Astrocyte (in vitro differentiated cells and primary cell): Measurements from ENCODE around the gene NUMA1. TPM values are rescaled to one million over a fixed set of nuclear protein-coding genes. Genes with fewer than 3 reads are reported as not detected.

Experiments used
- DNase-seq: peaks from one replicate; pipeline ENCODE4 v3.0.0-alpha.2; 2010; ENCODE audit warnings: low read depth
- FAIRE-seq: peaks from 2 replicates; lab custom pipeline; 2011; peaks lifted over from hg19 to GRCh38; lab: Jason Lieb, UNC
- H2AFZ ChIP-seq: 2 replicates; pipeline ENCODE4 v1.6.0; 2012; ENCODE audit warnings: low read depth, low read length, inconsistent platforms
- H3K27ac ChIP-seq: 2 replicates; pipeline ENCODE4 v1.5.1; 2011; ENCODE audit warnings: low read depth, low read length, inconsistent platforms
- H3K27me3 ChIP-seq: 2 replicates; pipeline ENCODE4 v1.6.0; 2011; ENCODE audit warnings: low read length, inconsistent platforms; ENCODE audit not compliant: insufficient read depth
- H3K36me3 ChIP-seq: 2 replicates; pipeline ENCODE4 v1.5.1; 2011; ENCODE audit warnings: low read length, inconsistent platforms; ENCODE audit not compliant: insufficient read depth
- H3K4me1 ChIP-seq: 2 replicates; pipeline ENCODE4 v1.5.1; 2011; ENCODE audit warnings: low read length, inconsistent platforms; ENCODE audit not compliant: insufficient read depth
- H3K4me2 ChIP-seq: 2 replicates; pipeline ENCODE4 v1.6.0; 2012; ENCODE audit warnings: low read length, inconsistent platforms
- H3K4me3 ChIP-seq: 2 replicates; pipeline ENCODE4 v1.5.1; 2011; ENCODE audit warnings: low read depth, mild to moderate bottlenecking, low read length, inconsistent platforms; ENCODE audit not compliant: insufficient read depth
- H3K79me2 ChIP-seq: 2 replicates; pipeline ENCODE4 v1.6.0; 2012; ENCODE audit warnings: mild to moderate bottlenecking, low read length, inconsistent platforms; ENCODE audit not compliant: insufficient read depth
- H3K9ac ChIP-seq: 2 replicates; pipeline ENCODE4 v1.6.0; 2012; ENCODE audit warnings: mild to moderate bottlenecking, low read length, inconsistent platforms
- H3K9me3 ChIP-seq: 2 replicates; pipeline ENCODE4 v1.5.1; 2012; ENCODE audit warnings: low read depth, mild to moderate bottlenecking, low read length, inconsistent platforms; ENCODE audit not compliant: insufficient read depth
- H4K20me1 ChIP-seq: 2 replicates; pipeline ENCODE4 v1.6.0; 2012; ENCODE audit warnings: low read length, inconsistent platforms; ENCODE audit not compliant: insufficient read depth
- H3K27ac Mint-ChIP-seq: one replicate; pipeline ENCODE4 v1.8.0; 2021; ENCODE audit warnings: mild to moderate bottlenecking, mixed read lengths; ENCODE audit not compliant: unreplicated experiment
- H3K27me3 Mint-ChIP-seq: one replicate; pipeline ENCODE4 v1.8.0; 2021; ENCODE audit warnings: low read depth, mixed read lengths; ENCODE audit not compliant: unreplicated experiment
- H3K36me3 Mint-ChIP-seq: one replicate; pipeline ENCODE4 v1.8.0; 2021; ENCODE audit warnings: low read depth, mixed read lengths; ENCODE audit not compliant: unreplicated experiment
- H3K4me1 Mint-ChIP-seq: one replicate; pipeline ENCODE4 v1.8.0; 2021; ENCODE audit warnings: low read depth, mixed read lengths; ENCODE audit not compliant: unreplicated experiment
- H3K4me3 Mint-ChIP-seq: one replicate; pipeline ENCODE4 v1.8.0; 2021; ENCODE audit warnings: mild to moderate bottlenecking, moderate library complexity, mixed read lengths; ENCODE audit not compliant: unreplicated experiment
- H3K9me3 Mint-ChIP-seq: one replicate; pipeline ENCODE4 v1.8.0; 2021; ENCODE audit warnings: mild to moderate bottlenecking, mixed read lengths; ENCODE audit not compliant: unreplicated experiment
- CTCF ChIP-seq: IDR thresholded peaks from 2 replicates; pipeline ENCODE4 v1.5.1; 2011; ENCODE audit warnings: low read depth, mild to moderate bottlenecking, inconsistent platforms, low read length, moderate library complexity; ENCODE audit not compliant: insufficient read depth
- EZH2 ChIP-seq: IDR thresholded peaks from 2 replicates; pipeline ENCODE4 v1.6.1; 2012; ENCODE audit warnings: mild to moderate bottlenecking, low read length, inconsistent platforms; ENCODE audit not compliant: insufficient read depth
- total RNA-seq: library from RNA; stranded (reverse); gene quantifications from 2 replicates; pipeline ENCODE4 v1.2.1, GENCODE V29; 2021

The NUMA1 gene
- total RNA-seq, 1 donor from 2014 or later: 111 TPM

DNA sequence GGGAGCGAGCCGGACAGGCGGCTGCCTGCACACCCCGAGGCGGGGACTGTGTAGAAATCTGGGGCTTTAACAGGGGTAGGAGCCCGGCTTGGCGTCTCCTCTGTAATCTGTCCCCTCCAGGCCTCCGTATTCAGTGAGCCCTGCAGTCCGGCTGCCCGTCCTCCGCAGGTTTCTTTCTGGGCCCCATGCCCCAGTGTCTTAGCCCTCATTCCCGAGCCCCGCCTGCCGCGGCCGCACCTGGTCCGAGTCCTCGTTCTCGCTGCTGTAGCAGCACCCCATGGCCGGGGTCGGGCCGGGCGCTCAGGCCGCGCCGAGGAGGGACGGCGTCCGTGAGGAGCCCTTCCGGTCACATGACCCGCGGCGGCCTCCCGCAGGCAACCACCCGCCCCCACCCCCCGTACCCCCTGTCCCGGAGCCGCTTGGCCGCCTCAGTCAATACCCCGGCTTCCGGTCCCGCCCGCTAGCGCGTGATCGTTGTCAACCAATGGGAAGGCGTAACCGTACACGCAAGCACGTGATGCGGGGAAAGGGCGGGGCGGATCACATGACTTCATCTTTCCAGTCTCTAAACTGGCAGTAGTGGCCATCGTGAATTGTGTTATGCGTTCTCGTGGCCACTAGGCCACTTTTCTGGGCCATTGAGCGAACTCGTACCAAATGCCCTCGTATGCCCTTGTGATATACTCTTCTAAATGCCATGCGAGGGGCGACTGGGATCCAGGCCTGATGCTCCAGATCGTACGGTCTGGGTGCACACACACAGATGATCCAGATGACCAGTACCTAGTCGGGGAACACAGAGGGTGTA lies 22.8 kb upstream of the NUMA1 start, which contains the start of gene LAMTOR1:
Gene LAMTOR1 (minus strand): TSS at position 352 of the 808 bp plus-strand sequence. CDS start 73 bp downstream, at position 279.
- H3K27me3 ChIP-seq: no peaks in the 10 kb centered on the region
- peak within 1 kb of the TSS; percentile 95 for H3K4me3 ChIP-seq
- peak; percentile 96 for DNase-seq
- H4K20me1 ChIP-seq: no peaks in the 10 kb centered on the region
- H3K27ac Mint-ChIP-seq: peak within 1 kb of the TSS; percentile 86
- no peaks in the 10 kb centered on the region for H3K9me3 ChIP-seq
- peaks cover 2% of the 10 kb centered on the region for H3K9me3 Mint-ChIP-seq
- peak within 1 kb of the TSS; percentile 92 for H3K4me3 Mint-ChIP-seq
- H3K36me3 Mint-ChIP-seq: peaks cover 29% of the 10 kb centered on the region
- peak; percentile 34 for FAIRE-seq
- peaks cover 24% of the 10 kb centered on the region for H3K4me1 ChIP-seq
- H3K9ac ChIP-seq: peak within 1 kb of the TSS; percentile 92
- H2AFZ ChIP-seq: peak within 1 kb of the TSS; percentile 76
- peaks cover 48% of the 10 kb centered on the region for H3K79me2 ChIP-seq
- H3K4me2 ChIP-seq: peak within 1 kb of the TSS; percentile 98
- H3K27me3 Mint-ChIP-seq: no peaks in the 10 kb centered on the region
- TF ChIP-seq EZH2: no peak
- TF ChIP-seq CTCF: peak; percentile 42
- peaks cover under 1% of the 10 kb centered on the region for H3K36me3 ChIP-seq
- peak within 1 kb of the TSS; percentile 94 for H3K27ac ChIP-seq
- H3K4me1 Mint-ChIP-seq: peaks cover 26% of the 10 kb centered on the region

GRCh38 chr11:72102631-72102945 lies 22.2 kb upstream of the NUMA1 start:
- peak overlapping the region; percentile 95 for H3K4me3 ChIP-seq
- TF ChIP-seq CTCF (no peak), EZH2 (no peak)
- H3K9ac ChIP-seq: peak overlapping the region; percentile 92
- peak overlapping the region; percentile 58 for H2AFZ ChIP-seq
- DNase-seq (no peak), FAIRE-seq (no peak)
- peak overlapping the region; percentile 94 for H3K27ac ChIP-seq
- no peaks in the 10 kb centered on the region for H4K20me1 ChIP-seq
- peaks cover 26% of the 10 kb centered on the region for H3K4me1 Mint-ChIP-seq
- H3K9me3 ChIP-seq: no peaks in the 10 kb centered on the region
- H3K27me3 ChIP-seq: no peaks in the 10 kb centered on the region
- H3K4me2 ChIP-seq: peak overlapping the region; percentile 98
- H3K36me3 ChIP-seq: peaks cover 4% of the 10 kb centered on the region
- peak overlapping the region; percentile 56 for H3K27ac Mint-ChIP-seq
- peaks cover 24% of the 10 kb centered on the region for H3K4me1 ChIP-seq
- H3K27me3 Mint-ChIP-seq: no peaks in the 10 kb centered on the region
- H3K9me3 Mint-ChIP-seq: peaks cover 2% of the 10 kb centered on the region
- H3K79me2 ChIP-seq: peaks cover 48% of the 10 kb centered on the region
- peaks cover 34% of the 10 kb centered on the region for H3K36me3 Mint-ChIP-seq
- peak overlapping the region; percentile 92 for H3K4me3 Mint-ChIP-seq

DNA sequence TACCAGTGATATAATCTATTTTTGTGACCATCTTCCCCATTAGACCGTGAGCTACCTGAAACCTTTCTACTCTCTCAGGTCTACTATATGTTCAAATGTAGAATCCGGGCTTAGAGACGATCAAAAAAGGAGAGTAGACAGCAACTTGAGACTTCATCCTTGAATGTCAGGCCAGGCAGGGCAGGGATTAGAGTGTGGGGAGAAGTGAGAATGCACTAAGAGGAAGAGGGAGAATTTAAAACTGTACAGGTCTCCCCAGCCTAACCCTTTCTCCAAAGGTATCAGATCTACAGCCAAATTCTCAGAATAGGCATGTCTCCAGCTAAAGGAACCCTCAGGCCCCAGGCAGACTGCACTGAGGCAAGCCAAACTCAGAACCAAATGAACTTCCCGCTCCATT lies 21.8 kb upstream of the NUMA1 start:
- Histone ChIP-seq H3K4me3 (peak overlapping the region; percentile 95), H4K20me1 (no peaks in the 10 kb centered on the region), H3K4me2 (peak overlapping the region; percentile 98), H2AFZ (no peak overlapping the region), H3K27me3 (no peaks in the 10 kb centered on the region), H3K79me2 (peaks cover 48% of the 10 kb centered on the region), H3K4me1 (peaks cover 24% of the 10 kb centered on the region), H3K27ac (peak overlapping the region; percentile 94), H3K9ac (peak overlapping the region; percentile 92), H3K9me3 (no peaks in the 10 kb centered on the region), H3K36me3 (peaks cover 8% of the 10 kb centered on the region)
- peaks cover 26% of the 10 kb centered on the region for H3K4me1 Mint-ChIP-seq
- H3K27me3 Mint-ChIP-seq: no peaks in the 10 kb centered on the region
- no peak for FAIRE-seq
- peak overlapping the region; percentile 92 for H3K4me3 Mint-ChIP-seq
- no peak for DNase-seq
- H3K27ac Mint-ChIP-seq: peak overlapping the region; percentile 56
- peaks cover 2% of the 10 kb centered on the region for H3K9me3 Mint-ChIP-seq
- peaks cover 33% of the 10 kb centered on the region for H3K36me3 Mint-ChIP-seq
- TF ChIP-seq EZH2 (no peak), CTCF (no peak)
